ENCODE results near the gene HES2.

GRCh38 chr1:6385488-6386191, 34.1 kb downstream of the HES2 start:
- TF ChIP-seq CTCF (conservative IDR thresholded peaks at IDR 0.05; ENCODE audit: low read depth in 2 of 2) (no peak), EZH2 (IDR thresholded peaks at IDR 0.05; ENCODE audit: low read depth, unreplicated experiment) (no peak), CREB1 (CRISPR knock-in tag; IDR thresholded peaks at IDR 0.05; ENCODE audit: low read depth) (peak; percentile 89), EZH2phosphoT487 (IDR thresholded peaks at IDR 0.05; ENCODE audit: unreplicated experiment) (no peak), POLR2AphosphoS5 (IDR thresholded peaks at IDR 0.05; ENCODE audit: low read depth) (peak; percentile 19; the same call in 1 of the 2 replicates)
